SK-N-SH (cell line): Measurements from ENCODE around the gene SPON1. TPM values are rescaled to one million over a fixed set of nuclear protein-coding genes. Genes with fewer than 3 reads are reported as not detected.

Experiments used
- CTCF ChIA-PET: fragments of 300-600, 350-600 bp; formaldehyde crosslinking; extraction: SDS; loops from one replicate; lab custom pipeline; 2021; lab: Yijun Ruan, JAX
- POLR2A ChIA-PET: fragments of 350-600 bp; sonication (Branson Sonifier 250); formaldehyde crosslinking; extraction: SDS; loops from one replicate; lab custom pipeline; 2020; ENCODE audit warnings: antibody characterized with exemption, inconsistent platforms; lab: Yijun Ruan, JAX
- DNase-seq: peaks from one replicate; pipeline ENCODE4 v3.0.0; 2012
- H2AFZ ChIP-seq: fragments of 200-600 bp; sonication (generic); 2 replicates; pipeline ENCODE4 v1.8.1; 2016; ENCODE audit warnings: antibody characterized with exemption, mild to moderate bottlenecking, low read depth
- H3F3A ChIP-seq: fragments of 200-600 bp; sonication (generic); replicated peaks from 2 replicates; pipeline ENCODE3; 2016; ENCODE audit warnings: antibody characterized with exemption, mild to moderate bottlenecking; ENCODE audit not compliant: insufficient read depth
- H3K27ac ChIP-seq, 2 experiments: fragments of 200-500 bp in 1 of 2; fragments of 200-600 bp in 1 of 2; sonication (Bioruptor generic) in 1 of 2; sonication (generic), shearing (Covaris generic) in 1 of 2; 2 replicates each; pipeline versions ENCODE4 v1.5.1 to v1.6.1; 2014 to 2016; ENCODE audit warnings: low read depth in 2 of 2, inconsistent platforms in 1 of 2, low read length in 1 of 2, mild to moderate bottlenecking in 1 of 2, mixed read lengths in 1 of 2
- H3K27me3 ChIP-seq: fragments of 200-600 bp; sonication (generic), shearing (Covaris generic); 2 replicates; pipeline ENCODE4 v1.6.1; 2016; ENCODE audit warnings: mixed run types; ENCODE audit not compliant: insufficient read depth
- H3K36me3 ChIP-seq, 2 experiments: fragments of 200-500 bp in 1 of 2; fragments of 200-600 bp in 1 of 2; sonication (Bioruptor generic) in 1 of 2; sonication (generic) in 1 of 2; replicated peaks in 1 of 2; 2 replicates each; pipeline versions ENCODE3 to v1.5.1; 2014 to 2016; ENCODE audit warnings: low read length in 1 of 2, mild to moderate bottlenecking in 1 of 2; ENCODE audit not compliant: insufficient read depth in 2 of 2, control insufficient read depth in 1 of 2
- H3K4me1 ChIP-seq, 2 experiments: fragments of 200-500 bp in 1 of 2; fragments of 200-600 bp in 1 of 2; sonication (Bioruptor generic) in 1 of 2; sonication (generic), shearing (Covaris generic) in 1 of 2; 2 replicates each; pipeline versions ENCODE4 v1.5.1 to v1.6.1; 2014 to 2016; ENCODE audit warnings: low read depth in 1 of 2, low read length in 1 of 2, mixed run types in 1 of 2; ENCODE audit not compliant: insufficient read depth in 2 of 2, control insufficient read depth in 1 of 2
- H3K4me2 ChIP-seq: fragments of 200-600 bp; sonication (generic), shearing (Covaris generic); 2 replicates; pipeline ENCODE4 v1.6.1; 2017; ENCODE audit warnings: mixed run types
- H3K4me3 ChIP-seq, 2 experiments: fragments of 200-500 bp in 1 of 2; fragments of 200-600 bp in 1 of 2; sonication (Bioruptor generic) in 1 of 2; sonication (generic), shearing (Covaris generic) in 1 of 2; 2 replicates each; pipeline versions ENCODE4 v1.5.1 to v1.8.1; 2014 to 2016; ENCODE audit warnings: low read depth in 2 of 2, inconsistent platforms in 1 of 2, low read length in 1 of 2, mild to moderate bottlenecking in 1 of 2, mixed read lengths in 1 of 2, moderate library complexity in 1 of 2
- H3K79me2 ChIP-seq: fragments of 200-600 bp; sonication (generic); 2 replicates; pipeline ENCODE4 v1.8.1; 2017; ENCODE audit warnings: mild to moderate bottlenecking; ENCODE audit not compliant: insufficient read depth
- H3K9ac ChIP-seq: fragments of 200-600 bp; sonication (generic); 2 replicates; pipeline ENCODE4 v1.6.1; 2017; ENCODE audit warnings: mixed run types
- H3K9me2 ChIP-seq: fragments of 200-600 bp; sonication (generic); 2 replicates; pipeline ENCODE4 v1.6.1; 2017; ENCODE audit warnings: mixed run types
- H3K9me3 ChIP-seq: fragments of 200-600 bp; sonication (generic); 2 replicates; pipeline ENCODE4 v1.6.1; 2017; ENCODE audit warnings: mixed run types, mild to moderate bottlenecking, moderate library complexity
- H4K20me1 ChIP-seq: fragments of 200-600 bp; sonication (generic); 2 replicates; pipeline ENCODE4 v1.6.1; 2017; ENCODE audit warnings: mild to moderate bottlenecking, mixed run types; ENCODE audit not compliant: insufficient read depth
- EZH2phosphoT487 ChIP-seq: fragments of 200-600 bp; sonication (generic); IDR thresholded peaks from 2 replicates; pipeline ENCODE4 v1.6.1; 2017; ENCODE audit warnings: low read depth, mixed run types, mild to moderate bottlenecking, antibody characterized with exemption, moderate library complexity, borderline replicate concordance
- FOSL2 ChIP-seq: IDR thresholded peaks from 2 replicates; pipeline ENCODE4 v1.4.0; 2012; ENCODE audit warnings: low read depth, mild to moderate bottlenecking, moderate library complexity, borderline replicate concordance
- FOXM1 ChIP-seq: IDR thresholded peaks from 2 replicates; pipeline ENCODE4 v1.4.0; 2012; ENCODE audit warnings: low read depth, mild to moderate bottlenecking
- GABPA ChIP-seq: IDR thresholded peaks from 2 replicates; pipeline ENCODE4 v1.4.0; 2012; ENCODE audit warnings: low read depth, mild to moderate bottlenecking
- GATA2 ChIP-seq: sonication (generic); formaldehyde crosslinking; IDR thresholded peaks from 2 replicates; pipeline ENCODE4 v1.5.0; 2020; ENCODE audit warnings: mild to moderate bottlenecking, missing genetic modification reagents
- JUND ChIP-seq: IDR thresholded peaks from 2 replicates; pipeline ENCODE4 v1.4.0; 2012
- MEF2A ChIP-seq: IDR thresholded peaks from 2 replicates; pipeline ENCODE4 v1.4.0; 2012; ENCODE audit warnings: low read depth, borderline replicate concordance
- MXI1 ChIP-seq: IDR thresholded peaks from 2 replicates; pipeline ENCODE4 v1.6.1; 2012; ENCODE audit warnings: mild to moderate bottlenecking, low read depth, low read length, improper control_type of control experiment
- NFIC ChIP-seq: IDR thresholded peaks from 2 replicates; pipeline ENCODE4 v1.4.0; 2012; ENCODE audit warnings: borderline replicate concordance
- NRF1 ChIP-seq: IDR thresholded peaks from 2 replicates; pipeline ENCODE4 v1.6.1; 2012; ENCODE audit warnings: low read depth, mild to moderate bottlenecking, low read length
- POLR2AphosphoS5 ChIP-seq: IDR thresholded peaks from 2 replicates; pipeline ENCODE4 v1.6.1; 2012; ENCODE audit warnings: low read depth, low read length
- RAD21 ChIP-seq: IDR thresholded peaks from 2 replicates; pipeline ENCODE4 v1.6.1; 2012; ENCODE audit warnings: mild to moderate bottlenecking, low read length
- REST ChIP-seq: IDR thresholded peaks from 2 replicates; pipeline ENCODE4 v1.6.1; 2012; ENCODE audit warnings: mild to moderate bottlenecking, low read depth, low read length, moderate library complexity
- SIN3A ChIP-seq: IDR thresholded peaks from 2 replicates; pipeline ENCODE4 v1.6.1; 2012; ENCODE audit warnings: low read depth, mild to moderate bottlenecking, low read length, moderate library complexity, borderline replicate concordance
- SMC3 ChIP-seq: IDR thresholded peaks from 2 replicates; pipeline ENCODE4 v1.6.1; 2012; ENCODE audit warnings: low read depth, low read length, improper control_type of control experiment
- TEAD4 ChIP-seq: IDR thresholded peaks from 2 replicates; pipeline ENCODE4 v1.4.0; 2012; ENCODE audit warnings: mild to moderate bottlenecking, borderline replicate concordance; ENCODE audit not compliant: insufficient read depth
- WGBS: methylation state at CpG from one replicate; pipeline ENCODE4 v1.1.6; 2017; ENCODE audit warnings: low lambda C conversion rate; 5-methylcytosine and 5-hydroxymethylcytosine counted together
- polyA plus RNA-seq, 3 experiments: library from polyadenylated mRNA; depleted of rRNA; stranded (reverse); fragments of >200 nt; gene quantifications; 2 replicates each; pipeline ENCODE4 v1.2.3, GENCODE V29; 2012
- TF ChIP-seq, protein P1 (sequence below): IDR thresholded peaks from 2 replicates; pipeline ENCODE4 v1.4.0; 2012; ENCODE audit warnings: low read depth
- TF ChIP-seq, protein P2 (sequence below): fragments of 150-350 bp; IDR thresholded peaks from 2 replicates; pipeline ENCODE4 v1.6.1; 2017; ENCODE audit warnings: antibody characterized with exemption, low read length, low read depth, borderline replicate concordance

SPON1 gene
- polyA plus RNA-seq, 1 of the 3 experiments (the other 2 are of a cell fraction), result not detected

- 18% methylated on average over 1 of the region's 1 CpG for WGBS
- H3K79me2 ChIP-seq, result no peaks in the 10 kb centered on the region
- H3K36me3 ChIP-seq, result no peaks in the 10 kb centered on the region
- H2AFZ ChIP-seq, result no peak overlapping the region
- no peak overlapping the region for H3K4me2 ChIP-seq
- H3K27me3 ChIP-seq, result no peaks in the 10 kb centered on the region
- no peaks in the 10 kb centered on the region; a peak in 1 of 4 replicates for H3K4me1 ChIP-seq
- TF ChIP-seq FOXM1, result no peak
- no peak for TF ChIP-seq EZH2phosphoT487
- no peak for TF ChIP-seq RAD21
- TF ChIP-seq GABPA, result no peak
- no peak for TF ChIP-seq REST
- TF ChIP-seq GATA2 (CRISPR knock-in tag), result no peak
- TF ChIP-seq SIN3A, result no peak
- TF ChIP-seq, protein P1, sequence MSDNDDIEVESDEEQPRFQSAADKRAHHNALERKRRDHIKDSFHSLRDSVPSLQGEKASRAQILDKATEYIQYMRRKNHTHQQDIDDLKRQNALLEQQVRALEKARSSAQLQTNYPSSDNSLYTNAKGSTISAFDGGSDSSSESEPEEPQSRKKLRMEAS, result no peak
- no peak for TF ChIP-seq SMC3
- TF ChIP-seq TEAD4, result no peak
- no peak for TF ChIP-seq NFIC
- TF ChIP-seq, protein P2, sequence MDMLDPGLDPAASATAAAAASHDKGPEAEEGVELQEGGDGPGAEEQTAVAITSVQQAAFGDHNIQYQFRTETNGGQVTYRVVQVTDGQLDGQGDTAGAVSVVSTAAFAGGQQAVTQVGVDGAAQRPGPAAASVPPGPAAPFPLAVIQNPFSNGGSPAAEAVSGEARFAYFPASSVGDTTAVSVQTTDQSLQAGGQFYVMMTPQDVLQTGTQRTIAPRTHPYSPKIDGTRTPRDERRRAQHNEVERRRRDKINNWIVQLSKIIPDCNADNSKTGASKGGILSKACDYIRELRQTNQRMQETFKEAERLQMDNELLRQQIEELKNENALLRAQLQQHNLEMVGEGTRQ, result no peak
- TF ChIP-seq MXI1, result no peak
- no peak for TF ChIP-seq POLR2AphosphoS5
- no peak for TF ChIP-seq MEF2A
- TF ChIP-seq FOSL2, result no peak
- no peak for TF ChIP-seq NRF1
- TF ChIP-seq JUND, result no peak
- H3K27ac ChIP-seq, result no peak overlapping the region
- ChIA-PET POLR2A (no interaction called here), CTCF (interaction anchor here (1.0 kb wide), 1 partner anchor 22 kb away, joined by 3 read pairs; no protein-coding TSS in a partner anchor)
- no peak overlapping the region for H3K4me3 ChIP-seq
- H3K9ac ChIP-seq, result no peak overlapping the region
- no peaks in the 10 kb centered on the region for H3F3A ChIP-seq
- no peaks in the 10 kb centered on the region for H3K9me2 ChIP-seq
- H3K9me3 ChIP-seq, result no peaks in the 10 kb centered on the region
- H4K20me1 ChIP-seq, result no peaks in the 10 kb centered on the region
- no peak for DNase-seq
Measured at GRCh38 chr11:13923182-13923581, 39.3 kb upstream of the SPON1 start.
